Parathyroid adenoma (tissue), 2 donors: Measurements from ENCODE around the gene HHATL.

Source experiments
- H2AFZ ChIP-seq: fragments of 300-600 bp; sonication (generic); one replicate; pipeline ENCODE4 v1.7.0; 2017; ENCODE audit warnings: antibody characterized with exemption, mild to moderate bottlenecking
- H3K27ac ChIP-seq: fragments of 300-600 bp; sonication (generic); one replicate; pipeline ENCODE4 v1.7.0; 2017
- H3K27me3 ChIP-seq: fragments of 300-600 bp; sonication (generic); one replicate; pipeline ENCODE4 v1.7.0; 2017; ENCODE audit warnings: low read length; ENCODE audit not compliant: control insufficient read depth, insufficient read depth
- H3K36me3 ChIP-seq: fragments of 300-600 bp; sonication (generic); one replicate; pipeline ENCODE4 v1.7.0; 2017; ENCODE audit warnings: low read length; ENCODE audit not compliant: control insufficient read depth, insufficient read depth
- H3K4me1 ChIP-seq: fragments of 300-600 bp; sonication (generic); one replicate; pipeline ENCODE4 v1.7.0; 2017; ENCODE audit warnings: control low read depth
- H3K4me2 ChIP-seq: fragments of 300-600 bp; sonication (generic); one replicate; pipeline ENCODE4 v1.7.0; 2017; ENCODE audit warnings: low read length
- H3K4me3 ChIP-seq: fragments of 300-600 bp; sonication (generic); one replicate; pipeline ENCODE4 v1.7.0; 2017; ENCODE audit warnings: low read depth, low read length
- H3K79me2 ChIP-seq: fragments of 300-600 bp; sonication (generic); one replicate; pipeline ENCODE4 v1.7.0; 2017; ENCODE audit warnings: control low read depth
- H3K9ac ChIP-seq: fragments of 300-600 bp; sonication (generic); one replicate; pipeline ENCODE4 v1.7.0; 2017; ENCODE audit warnings: mild to moderate bottlenecking
- H3K9me3 ChIP-seq: fragments of 300-600 bp; sonication (generic); one replicate; pipeline ENCODE4 v1.7.0; 2017; ENCODE audit warnings: low read length; ENCODE audit not compliant: control insufficient read depth
- CTCF ChIP-seq: fragments of 300-600 bp; sonication (generic); IDR thresholded peaks from one replicate; pipeline ENCODE4 v1.7.0; 2017; ENCODE audit warnings: antibody characterized with exemption, mild to moderate bottlenecking
- donor health status: primary hyperparathyroidism.

The HHATL gene

GRCh38 chr3:42714171-42714852 lies 11.7 kb upstream of the HHATL start:
- no peaks in the 10 kb centered on the region for H3K4me1 ChIP-seq
- no peak overlapping the region for H3K4me2 ChIP-seq
- no peak overlapping the region for H3K4me3 ChIP-seq
- H3K79me2 ChIP-seq = no peaks in the 10 kb centered on the region
- H3K9ac ChIP-seq = no peak overlapping the region
- H3K27ac ChIP-seq = no peak overlapping the region
- H3K9me3 ChIP-seq = no peaks in the 10 kb centered on the region
- no peaks in the 10 kb centered on the region for H3K36me3 ChIP-seq
- H3K27me3 ChIP-seq = no peaks in the 10 kb centered on the region
- H2AFZ ChIP-seq = no peak overlapping the region
- TF ChIP-seq CTCF = no peak

GRCh38 chr3:42713747-42714146 lies 11.1 kb upstream of the HHATL start:
- Histone ChIP-seq H3K27me3 (no peaks in the 10 kb centered on the region), H2AFZ (no peak overlapping the region), H3K9me3 (no peaks in the 10 kb centered on the region), H3K4me2 (no peak overlapping the region), H3K4me3 (no peak overlapping the region), H3K36me3 (no peaks in the 10 kb centered on the region), H3K79me2 (no peaks in the 10 kb centered on the region), H3K9ac (no peak overlapping the region), H3K4me1 (no peaks in the 10 kb centered on the region), H3K27ac (no peak overlapping the region)
- TF ChIP-seq CTCF = no peak

GRCh38 chr3:42712688-42713372 lies 10.2 kb upstream of the HHATL start:
- Histone ChIP-seq H3K4me1 (no peaks in the 10 kb centered on the region), H3K9ac (no peak overlapping the region), H3K36me3 (no peaks in the 10 kb centered on the region), H3K4me2 (no peak overlapping the region), H3K27me3 (no peaks in the 10 kb centered on the region), H3K27ac (no peak overlapping the region), H2AFZ (no peak overlapping the region), H3K9me3 (no peaks in the 10 kb centered on the region), H3K4me3 (no peak overlapping the region), H3K79me2 (no peaks in the 10 kb centered on the region)
- no peak for TF ChIP-seq CTCF

- no peaks in the 10 kb centered on the region for H3K79me2 ChIP-seq
- H3K27ac ChIP-seq = no peak overlapping the region
- no peak for TF ChIP-seq CTCF
- no peak overlapping the region for H3K9ac ChIP-seq
- no peak overlapping the region for H3K4me2 ChIP-seq
- no peaks in the 10 kb centered on the region for H3K36me3 ChIP-seq
- no peaks in the 10 kb centered on the region for H3K9me3 ChIP-seq
- H3K27me3 ChIP-seq = no peaks in the 10 kb centered on the region
- no peak overlapping the region for H3K4me3 ChIP-seq
- no peaks in the 10 kb centered on the region for H3K4me1 ChIP-seq
- H2AFZ ChIP-seq = no peak overlapping the region
Measured at GRCh38 chr3:42712344-42712648, 9.7 kb upstream of the HHATL start.
